Kidney epithelial cell (primary cell): ENCODE measurements around the gene TECPR2. TPM values are rescaled to one million over a fixed set of nuclear protein-coding genes. Genes with fewer than 3 reads are reported as not detected.

ENCODE experiments used
- DNase-seq: peaks from one replicate; pipeline ENCODE4 v3.0.0-alpha.2; 2010; ENCODE audit warnings: low read depth
- H3K27me3 ChIP-seq: 2 replicates; pipeline ENCODE4 v1.6.0; 2011; ENCODE audit warnings: low read length; ENCODE audit not compliant: control insufficient read depth, insufficient read depth
- H3K36me3 ChIP-seq: 2 replicates; pipeline ENCODE4 v1.5.1; 2011; ENCODE audit warnings: low read length; ENCODE audit not compliant: control insufficient read depth, insufficient read depth
- H3K4me3 ChIP-seq: 2 replicates; pipeline ENCODE4 v1.5.1; 2011; ENCODE audit warnings: low read depth, mild to moderate bottlenecking, control low read depth, low read length
- CTCF ChIP-seq: IDR thresholded peaks from 2 replicates; pipeline ENCODE4 v1.5.1; 2011; ENCODE audit warnings: mild to moderate bottlenecking, moderate library complexity, low read length, control low read depth, inconsistent platforms; ENCODE audit not compliant: insufficient read depth, poor library complexity, severe bottlenecking
- total RNA-seq: library from RNA; depleted of rRNA; stranded (reverse); fragments of >200 nt; gene quantifications from 2 replicates; pipeline ENCODE4 v1.2.3, GENCODE V29; 2015

TECPR2 gene
- total RNA-seq, 1 donor from 2014 or later = 16.6 TPM

- Histone ChIP-seq H3K4me3 (no peak overlapping the region), H3K27me3 (no peaks in the 10 kb centered on the region), H3K36me3 (no peaks in the 10 kb centered on the region)
- DNase-seq = no peak
- no peak for TF ChIP-seq CTCF
Observed at GRCh38 chr14:102330806-102331205, 31.9 kb upstream of the TECPR2 start.

- Histone ChIP-seq H3K4me3 (no peak overlapping the region), H3K36me3 (no peaks in the 10 kb centered on the region), H3K27me3 (no peaks in the 10 kb centered on the region)
- TF ChIP-seq CTCF = no peak
- DNase-seq = no peak
Observed at GRCh38 chr14:102333390-102333789, 29.4 kb upstream of the TECPR2 start.

GRCh38 chr14:102333795-102334705, 28.7 kb upstream of the TECPR2 start:
- H3K36me3 ChIP-seq = no peaks in the 10 kb centered on the region
- no peak overlapping the region for H3K4me3 ChIP-seq
- TF ChIP-seq CTCF = no peak
- no peak for DNase-seq
- no peaks in the 10 kb centered on the region for H3K27me3 ChIP-seq

GRCh38 chr14:102335163-102335562, 27.6 kb upstream of the TECPR2 start:
- no peak for DNase-seq
- Histone ChIP-seq H3K27me3 (no peaks in the 10 kb centered on the region), H3K4me3 (no peak overlapping the region), H3K36me3 (no peaks in the 10 kb centered on the region)
- no peak for TF ChIP-seq CTCF

GRCh38 chr14:102338724-102339123, 24.0 kb upstream of the TECPR2 start:
- no peak overlapping the region for H3K4me3 ChIP-seq
- no peaks in the 10 kb centered on the region for H3K27me3 ChIP-seq
- no peak for TF ChIP-seq CTCF
- H3K36me3 ChIP-seq = no peaks in the 10 kb centered on the region
- no peak for DNase-seq

GRCh38 chr14:102341566-102341965, 21.2 kb upstream of the TECPR2 start:
- Histone ChIP-seq H3K27me3 (no peaks in the 10 kb centered on the region), H3K36me3 (peaks cover 1% of the 10 kb centered on the region), H3K4me3 (no peak overlapping the region)
- no peak for DNase-seq
- TF ChIP-seq CTCF = no peak
